ENCODE data around the gene BCL11A. TPM values are rescaled to one million over a fixed set of nuclear protein-coding genes. Genes with fewer than 3 reads are reported as not detected.
A peak's percentile ranks its signal among the peaks of the same experiment; 100 is the strongest.

Gene BCL11A
- total RNA-seq, 1 donor from 2014 or later: 2.2 TPM

DNA sequence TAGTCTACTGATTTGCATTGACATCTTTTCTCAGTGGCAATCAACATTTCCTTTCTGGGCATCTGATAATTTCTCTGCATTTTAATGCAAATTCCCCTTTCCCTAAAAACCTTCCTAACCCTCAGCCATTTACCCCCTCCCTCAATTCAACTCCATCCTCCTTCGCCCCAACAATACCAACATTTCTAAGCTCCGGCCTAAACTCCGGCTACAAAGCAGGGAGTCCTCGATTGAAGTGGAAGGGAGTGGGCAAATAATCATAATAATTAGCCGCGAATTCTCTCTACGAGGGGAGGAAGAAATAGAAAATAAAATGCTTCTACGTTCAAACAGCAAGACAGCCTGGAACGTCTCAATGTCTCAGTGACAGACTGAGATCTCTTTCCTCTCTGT, 4.6 kb downstream of the BCL11A start:
- H3K4me1 Mint-ChIP-seq: peaks cover 23% of the 10 kb centered on the region
- H3K27me3 Mint-ChIP-seq (ENCODE audit: low read depth): peaks cover 97% of the 10 kb centered on the region
- TF ChIP-seq, protein P1, sequence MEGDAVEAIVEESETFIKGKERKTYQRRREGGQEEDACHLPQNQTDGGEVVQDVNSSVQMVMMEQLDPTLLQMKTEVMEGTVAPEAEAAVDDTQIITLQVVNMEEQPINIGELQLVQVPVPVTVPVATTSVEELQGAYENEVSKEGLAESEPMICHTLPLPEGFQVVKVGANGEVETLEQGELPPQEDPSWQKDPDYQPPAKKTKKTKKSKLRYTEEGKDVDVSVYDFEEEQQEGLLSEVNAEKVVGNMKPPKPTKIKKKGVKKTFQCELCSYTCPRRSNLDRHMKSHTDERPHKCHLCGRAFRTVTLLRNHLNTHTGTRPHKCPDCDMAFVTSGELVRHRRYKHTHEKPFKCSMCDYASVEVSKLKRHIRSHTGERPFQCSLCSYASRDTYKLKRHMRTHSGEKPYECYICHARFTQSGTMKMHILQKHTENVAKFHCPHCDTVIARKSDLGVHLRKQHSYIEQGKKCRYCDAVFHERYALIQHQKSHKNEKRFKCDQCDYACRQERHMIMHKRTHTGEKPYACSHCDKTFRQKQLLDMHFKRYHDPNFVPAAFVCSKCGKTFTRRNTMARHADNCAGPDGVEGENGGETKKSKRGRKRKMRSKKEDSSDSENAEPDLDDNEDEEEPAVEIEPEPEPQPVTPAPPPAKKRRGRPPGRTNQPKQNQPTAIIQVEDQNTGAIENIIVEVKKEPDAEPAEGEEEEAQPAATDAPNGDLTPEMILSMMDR (conservative IDR thresholded peaks at IDR 0.05): no peak
- H3K36me3 Mint-ChIP-seq (ENCODE audit: low read depth): no peaks in the 10 kb centered on the region
- H3K27ac Mint-ChIP-seq (ENCODE audit: unreplicated experiment): no peak overlapping the region
- H3K9me3 Mint-ChIP-seq: no peaks in the 10 kb centered on the region
- no peak for DNase-seq (ENCODE audit: low read depth, low spot score)
- peak overlapping the region; percentile 90 for H3K4me3 Mint-ChIP-seq

DNA sequence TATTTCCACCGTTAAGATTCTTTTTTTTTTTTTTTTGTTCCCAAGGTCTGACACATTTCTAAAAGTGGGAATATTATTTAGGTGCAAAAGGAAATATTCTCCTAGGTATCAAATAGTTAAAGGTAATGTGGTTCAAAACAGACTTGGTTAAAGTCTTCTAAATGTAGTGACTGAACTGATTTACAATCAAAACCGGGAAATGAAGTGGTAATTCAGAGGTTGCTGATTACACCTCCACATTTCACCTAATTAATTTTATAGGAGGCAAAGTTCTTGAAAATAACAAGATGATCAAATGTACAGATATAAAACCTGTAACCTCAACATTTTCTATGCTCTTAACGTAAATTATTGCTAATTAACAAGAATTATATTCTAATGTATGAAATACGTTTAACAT, 5.1 kb downstream of the BCL11A start:
- Mint-ChIP-seq H3K4me3 (peak overlapping the region; percentile 90), H3K9me3 (no peaks in the 10 kb centered on the region), H3K27ac (ENCODE audit: unreplicated experiment) (no peak overlapping the region), H3K27me3 (ENCODE audit: low read depth) (peaks cover 94% of the 10 kb centered on the region), H3K36me3 (ENCODE audit: low read depth) (no peaks in the 10 kb centered on the region), H3K4me1 (peaks cover 20% of the 10 kb centered on the region)
- TF ChIP-seq, protein P1 (conservative IDR thresholded peaks at IDR 0.05): no peak
- no peak for DNase-seq (ENCODE audit: low read depth, low spot score)

DNA sequence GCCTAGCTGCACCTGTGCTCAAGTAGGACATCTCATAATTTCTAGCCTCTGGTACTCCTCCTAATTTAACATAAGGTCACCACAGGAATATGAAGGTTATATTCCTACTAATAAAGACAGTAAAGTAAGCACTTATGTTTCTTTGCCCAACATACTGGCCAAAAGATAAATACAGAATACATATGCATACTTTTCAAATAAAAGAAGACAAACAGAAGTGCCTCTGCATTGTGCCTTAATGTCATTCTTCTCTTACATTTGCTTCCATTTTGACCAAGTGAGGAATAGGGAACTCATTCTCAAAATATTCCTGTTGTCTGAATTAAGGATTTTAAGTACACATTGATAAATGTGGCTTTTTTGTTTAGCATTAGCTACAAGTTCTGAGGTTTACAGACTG, 5.6 kb downstream of the BCL11A start:
- no peak for DNase-seq (ENCODE audit: low read depth, low spot score)
- peaks cover 19% of the 10 kb centered on the region for H3K4me1 Mint-ChIP-seq
- peak overlapping the region; percentile 53 for H3K4me3 Mint-ChIP-seq
- no peaks in the 10 kb centered on the region for H3K9me3 Mint-ChIP-seq
- H3K27me3 Mint-ChIP-seq (ENCODE audit: low read depth): peaks cover 93% of the 10 kb centered on the region
- no peak overlapping the region for H3K27ac Mint-ChIP-seq (ENCODE audit: unreplicated experiment)
- TF ChIP-seq, protein P1 (conservative IDR thresholded peaks at IDR 0.05): no peak
- H3K36me3 Mint-ChIP-seq (ENCODE audit: low read depth): no peaks in the 10 kb centered on the region

DNA sequence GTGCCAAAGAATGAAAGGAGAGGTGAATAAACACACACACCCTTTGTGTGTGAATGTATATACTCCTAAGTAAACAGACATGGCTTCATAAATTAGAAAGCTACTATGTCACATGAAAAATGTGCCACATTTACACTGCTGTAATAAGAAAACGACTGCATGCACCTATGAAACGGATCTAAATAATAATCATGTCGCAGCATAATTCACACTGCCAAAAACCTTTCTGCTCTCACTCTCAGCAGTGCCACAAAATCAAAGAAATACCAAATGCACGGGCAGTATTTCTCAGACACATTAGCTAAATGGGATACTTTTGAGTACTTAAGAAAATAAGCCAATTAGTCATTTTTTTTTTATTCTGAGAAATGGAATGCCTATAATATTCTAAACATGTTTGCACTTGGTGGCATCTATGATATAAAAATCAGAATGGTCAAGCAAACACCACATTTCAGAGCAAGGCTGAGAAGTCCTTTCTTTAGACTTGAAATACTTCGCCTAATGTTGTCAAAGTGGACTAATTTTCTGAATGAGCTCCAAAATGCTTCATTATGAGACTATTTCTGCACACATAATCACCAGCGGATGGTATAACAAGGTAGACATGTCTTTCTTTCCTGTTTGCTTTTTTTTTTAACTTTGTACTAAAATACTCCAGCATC, 6.6 kb downstream of the BCL11A start:
- Mint-ChIP-seq H3K36me3 (ENCODE audit: low read depth) (no peaks in the 10 kb centered on the region), H3K4me1 (peaks cover 18% of the 10 kb centered on the region), H3K27me3 (ENCODE audit: low read depth) (peaks cover 90% of the 10 kb centered on the region), H3K27ac (ENCODE audit: unreplicated experiment) (no peak overlapping the region), H3K9me3 (no peaks in the 10 kb centered on the region), H3K4me3 (peak overlapping the region; percentile 29)
- no peak for DNase-seq (ENCODE audit: low read depth, low spot score)
- TF ChIP-seq, protein P1 (conservative IDR thresholded peaks at IDR 0.05): no peak

DNA sequence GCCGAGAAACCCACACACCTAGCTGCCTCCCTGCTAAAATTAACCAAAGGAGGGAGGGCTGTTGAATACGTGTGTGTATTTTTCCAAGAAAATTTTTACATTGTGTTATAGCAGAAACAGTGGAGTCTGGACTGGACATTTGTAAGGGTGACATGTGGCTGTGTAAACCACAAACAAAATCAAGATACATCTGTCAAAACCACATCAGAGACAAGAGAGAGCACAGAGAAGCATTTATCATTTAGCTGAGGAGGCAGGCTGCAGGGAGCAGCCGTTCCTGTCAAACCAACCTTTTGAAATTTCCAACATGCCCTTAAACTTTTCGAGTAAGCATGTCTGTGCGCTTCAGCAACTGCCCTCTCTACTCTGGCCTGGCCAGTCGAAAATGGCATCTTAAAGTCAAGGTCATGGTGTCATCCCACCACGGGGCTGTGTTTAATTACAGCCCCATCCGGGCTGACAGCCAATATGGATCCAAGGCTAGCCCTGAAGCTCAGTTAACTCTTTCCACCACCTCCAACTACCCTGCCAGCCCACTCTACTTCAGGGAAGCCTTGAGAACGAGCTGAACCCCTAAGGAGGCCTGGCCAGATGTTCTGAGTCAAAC, 8.4 kb downstream of the BCL11A start:
- peaks cover 18% of the 10 kb centered on the region for H3K4me1 Mint-ChIP-seq
- no peak overlapping the region for H3K27ac Mint-ChIP-seq (ENCODE audit: unreplicated experiment)

More for the DNA sequence above, 8.4 kb downstream of the BCL11A start:
- no peak for DNase-seq (ENCODE audit: low read depth, low spot score)
- H3K27me3 Mint-ChIP-seq (ENCODE audit: low read depth): peaks cover 90% of the 10 kb centered on the region
- H3K4me3 Mint-ChIP-seq: no peak overlapping the region
- TF ChIP-seq, protein P1 (conservative IDR thresholded peaks at IDR 0.05): no peak
- H3K36me3 Mint-ChIP-seq (ENCODE audit: low read depth): no peaks in the 10 kb centered on the region
- H3K9me3 Mint-ChIP-seq: no peaks in the 10 kb centered on the region

Measured in neural crest cell (in vitro differentiated cells).